PC-9 (cell line): ENCODE results near the gene RTL10. TPM values are rescaled to one million over a fixed set of nuclear protein-coding genes. Genes with fewer than 3 reads are reported as not detected.

ENCODE experiments used
- BruUV-seq: library from RNA; stranded (reverse); fragments of 400-500 nt; replicated peaks from 2 replicates; lab custom pipeline; 2021; lab: Mats Ljungman, UMichigan
- CTCF ChIA-PET: fragments of 300-600 bp; sonication (Branson Sonifier 250); formaldehyde crosslinking; loops from one replicate; lab custom pipeline; 2022; ENCODE audit warnings: antibody characterized with exemption; lab: Charles Lee
- POLR2A ChIA-PET: fragments of 300-600 bp; sonication (Branson Sonifier 250); formaldehyde crosslinking; loops from one replicate; lab custom pipeline; 2022; ENCODE audit warnings: antibody characterized with exemption; ENCODE audit not compliant: unreplicated experiment; lab: Charles Lee
- DNase-seq, 2 experiments: peaks; one replicate each; pipeline versions ENCODE4 v3.0.0 to v3.0.0-alpha.2; 2015 to 2022; ENCODE audit warnings: mixed read lengths in 1 of 2
- H2AFZ ChIP-seq: fragments of 200-600 bp; sonication (generic); 2 replicates; pipeline ENCODE4 v1.8.1; 2017; ENCODE audit warnings: antibody characterized with exemption
- H3F3A ChIP-seq: fragments of 200-600 bp; sonication (generic); 2 replicates; pipeline ENCODE4 v1.8.1; 2017; ENCODE audit warnings: antibody characterized with exemption, mild to moderate bottlenecking, low read depth; ENCODE audit not compliant: insufficient read depth
- H3K27ac ChIP-seq: fragments of 200-600 bp; sonication (generic); 2 replicates; pipeline ENCODE4 v1.6.1; 2016; ENCODE audit warnings: mixed run types
- H3K27me3 ChIP-seq: fragments of 200-600 bp; sonication (generic); 2 replicates; pipeline ENCODE4 v1.6.1; 2016; ENCODE audit warnings: low read depth, mixed run types; ENCODE audit not compliant: insufficient read depth
- H3K36me3 ChIP-seq: fragments of 200-600 bp; sonication (generic); 2 replicates; pipeline ENCODE4 v1.6.1; 2016; ENCODE audit warnings: low read depth, mixed run types
- H3K4me1 ChIP-seq: fragments of 200-600 bp; sonication (generic); replicated peaks from 2 replicates; pipeline ENCODE4 v1.6.1; 2016; ENCODE audit warnings: mixed run types; ENCODE audit not compliant: insufficient read depth
- H3K4me2 ChIP-seq: fragments of 200-600 bp; sonication (generic); 2 replicates; pipeline ENCODE4 v1.6.1; 2017; ENCODE audit warnings: mixed run types
- H3K4me3 ChIP-seq: fragments of 200-600 bp; sonication (generic); 2 replicates; pipeline ENCODE4 v1.6.1; 2016; ENCODE audit warnings: mixed run types
- H3K79me2 ChIP-seq: fragments of 200-600 bp; sonication (generic); 2 replicates; pipeline ENCODE4 v1.6.1; 2017; ENCODE audit warnings: low read depth, mixed run types
- H3K9me2 ChIP-seq: fragments of 200-600 bp; sonication (generic); 2 replicates; pipeline ENCODE4 v1.8.1; 2017; ENCODE audit warnings: mild to moderate bottlenecking; ENCODE audit not compliant: insufficient read depth
- H3K9me3 ChIP-seq: fragments of 200-600 bp; sonication (generic); 2 replicates; pipeline ENCODE4 v1.8.1; 2016; ENCODE audit warnings: low read depth; ENCODE audit not compliant: insufficient read depth
- H4K20me1 ChIP-seq: fragments of 200-600 bp; sonication (generic); 2 replicates; pipeline ENCODE4 v1.8.1; 2017; ENCODE audit not compliant: insufficient read depth
- EZH2 ChIP-seq: fragments of 200-600 bp; sonication (generic); IDR thresholded peaks from 2 replicates; pipeline ENCODE4 v1.8.0; 2017; ENCODE audit warnings: antibody characterized with exemption, low read depth
- intact Hi-C: fragments of 100-400 bp; cut with micrococcal nuclease; formaldehyde crosslinking; loops from one replicate; pipeline ENCODE4 v1.10.0; 2022; ENCODE audit not compliant: unreplicated experiment
- total RNA-seq: library from RNA; stranded (reverse); gene quantifications from 2 replicates; pipeline ENCODE4 v1.2.3, GENCODE V29; 2021
- TF ChIP-seq, protein P1 (sequence below): fragments of 200-600 bp; sonication (generic); conservative IDR thresholded peaks from 2 replicates; pipeline ENCODE4 v1.6.1; 2017; ENCODE audit warnings: mixed run types, antibody characterized with exemption, mild to moderate bottlenecking, moderate library complexity

The RTL10 gene
- total RNA-seq, 1 experiment from 2014 or later = 23.5 TPM

DNA sequence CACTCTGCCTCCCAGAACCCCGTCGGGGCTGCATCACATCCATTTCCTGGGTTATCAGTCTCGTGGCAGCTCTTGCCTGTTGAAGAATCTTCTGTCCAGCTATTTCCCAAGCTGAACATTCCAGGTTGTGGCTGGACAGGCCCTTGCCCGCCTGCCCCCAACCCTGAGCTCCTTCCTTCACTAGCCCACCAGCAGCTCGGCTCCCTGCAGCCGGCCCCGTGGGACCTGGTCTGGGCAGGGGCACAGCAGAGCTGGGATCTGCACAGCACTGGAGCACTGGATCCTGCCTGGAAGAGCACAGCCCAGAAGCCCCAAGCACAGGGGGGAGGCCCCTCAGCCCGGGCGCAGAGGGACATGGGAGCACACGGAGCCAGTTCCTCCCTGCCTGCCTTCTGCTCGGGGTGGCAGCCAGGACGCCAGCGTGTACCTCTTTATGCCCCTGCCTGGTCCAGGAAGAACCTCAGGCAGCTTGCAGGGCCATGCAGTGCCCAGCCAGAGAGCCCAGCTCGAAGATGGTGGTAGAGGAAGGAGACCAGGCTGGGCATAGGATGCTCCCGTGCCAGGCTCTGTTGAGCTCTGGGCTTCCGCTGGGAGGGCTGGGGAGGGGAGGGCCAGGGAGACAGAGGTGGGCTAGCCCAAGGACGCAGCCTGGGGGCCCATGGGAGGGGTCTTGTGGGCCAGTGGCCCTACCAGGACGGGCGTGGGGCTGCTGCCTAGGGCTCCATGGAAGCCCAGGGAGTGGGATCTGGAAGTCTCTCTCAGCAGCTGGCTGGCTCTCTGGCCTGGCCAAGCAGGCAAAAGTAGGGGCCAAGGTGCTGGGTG lies 16.6 kb upstream of the RTL10 start:
- Histone ChIP-seq H3K4me1 (no peaks in the 10 kb centered on the region), H3K4me3 (no peak overlapping the region), H4K20me1 (no peaks in the 10 kb centered on the region), H3K4me2 (no peak overlapping the region), H3K27ac (no peak overlapping the region), H3K27me3 (no peaks in the 10 kb centered on the region), H3K36me3 (no peaks in the 10 kb centered on the region), H3K9me3 (no peaks in the 10 kb centered on the region), H3K79me2 (no peaks in the 10 kb centered on the region), H3K9me2 (no peaks in the 10 kb centered on the region), H2AFZ (no peak overlapping the region), H3F3A (no peaks in the 10 kb centered on the region)
- intact Hi-C loops = no loop called here
- no peak for TF ChIP-seq EZH2
- TF ChIP-seq, protein P1, sequence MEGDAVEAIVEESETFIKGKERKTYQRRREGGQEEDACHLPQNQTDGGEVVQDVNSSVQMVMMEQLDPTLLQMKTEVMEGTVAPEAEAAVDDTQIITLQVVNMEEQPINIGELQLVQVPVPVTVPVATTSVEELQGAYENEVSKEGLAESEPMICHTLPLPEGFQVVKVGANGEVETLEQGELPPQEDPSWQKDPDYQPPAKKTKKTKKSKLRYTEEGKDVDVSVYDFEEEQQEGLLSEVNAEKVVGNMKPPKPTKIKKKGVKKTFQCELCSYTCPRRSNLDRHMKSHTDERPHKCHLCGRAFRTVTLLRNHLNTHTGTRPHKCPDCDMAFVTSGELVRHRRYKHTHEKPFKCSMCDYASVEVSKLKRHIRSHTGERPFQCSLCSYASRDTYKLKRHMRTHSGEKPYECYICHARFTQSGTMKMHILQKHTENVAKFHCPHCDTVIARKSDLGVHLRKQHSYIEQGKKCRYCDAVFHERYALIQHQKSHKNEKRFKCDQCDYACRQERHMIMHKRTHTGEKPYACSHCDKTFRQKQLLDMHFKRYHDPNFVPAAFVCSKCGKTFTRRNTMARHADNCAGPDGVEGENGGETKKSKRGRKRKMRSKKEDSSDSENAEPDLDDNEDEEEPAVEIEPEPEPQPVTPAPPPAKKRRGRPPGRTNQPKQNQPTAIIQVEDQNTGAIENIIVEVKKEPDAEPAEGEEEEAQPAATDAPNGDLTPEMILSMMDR = no peak
- ChIA-PET CTCF (interaction anchor here (0.5 kb wide), 1 partner anchor 42 kb away, joined by 3 read pairs; no protein-coding TSS in a partner anchor), POLR2A (no interaction called here)
- BruUV-seq = no TSS peak
- DNase-seq = no peak

DNA sequence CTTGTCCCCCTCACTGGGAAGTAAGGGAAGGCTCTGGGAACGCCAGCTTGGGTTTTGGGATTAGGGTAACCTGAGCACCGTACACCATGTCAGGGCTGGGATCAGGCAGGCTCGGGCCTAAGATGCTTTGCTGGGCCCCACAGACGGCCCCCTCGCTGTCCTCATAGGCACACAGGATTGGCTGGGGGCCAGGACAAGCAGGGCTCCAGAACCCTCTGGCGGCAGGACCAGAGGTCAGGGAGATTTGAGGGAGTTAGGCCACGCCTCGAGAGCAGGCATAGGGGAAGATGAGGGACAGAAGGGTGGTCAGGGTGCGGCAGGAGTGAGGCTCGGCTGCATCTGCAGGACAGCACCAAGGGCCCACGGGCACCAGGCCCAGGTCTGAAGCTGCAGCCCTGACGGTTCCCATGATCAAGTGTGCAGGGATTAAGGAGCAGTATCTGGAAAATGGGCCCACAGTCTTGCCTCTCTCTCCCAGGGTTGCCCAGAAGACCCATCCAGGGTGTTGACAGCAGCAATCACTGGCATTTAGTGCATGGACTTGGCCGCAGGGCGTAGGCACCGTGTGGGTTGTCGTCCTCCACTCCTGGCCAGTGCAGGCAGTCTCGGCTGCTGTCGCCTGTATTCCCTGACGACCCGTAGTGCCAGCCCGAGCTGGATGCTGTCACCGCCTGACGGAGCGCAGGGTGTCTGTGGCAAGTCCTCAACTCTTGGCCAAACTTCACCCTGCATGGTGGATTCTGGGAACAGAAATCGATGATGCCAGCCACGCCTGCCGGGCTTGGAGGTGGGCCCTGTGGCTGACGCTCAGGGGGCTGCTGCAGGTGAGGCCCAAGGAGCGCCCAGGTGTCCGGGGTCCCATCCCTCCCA lies 15.7 kb upstream of the RTL10 start:
- no peaks in the 10 kb centered on the region for H3K9me2 ChIP-seq
- intact Hi-C loops = no loop called here
- H3K79me2 ChIP-seq = no peaks in the 10 kb centered on the region
- H4K20me1 ChIP-seq = no peaks in the 10 kb centered on the region
- no peak overlapping the region for H3K4me3 ChIP-seq
- no peaks in the 10 kb centered on the region for H3F3A ChIP-seq
- CTCF ChIA-PET = no interaction called here
- no peaks in the 10 kb centered on the region for H3K27me3 ChIP-seq
- H3K4me2 ChIP-seq = no peak overlapping the region
- no peak for DNase-seq
- POLR2A ChIA-PET = no interaction called here
- no peak for TF ChIP-seq EZH2
- TF ChIP-seq, protein P1 = no peak
- no peaks in the 10 kb centered on the region for H3K9me3 ChIP-seq
- BruUV-seq = no TSS peak
- no peak overlapping the region for H3K27ac ChIP-seq
- no peaks in the 10 kb centered on the region for H3K36me3 ChIP-seq
- H3K4me1 ChIP-seq = no peaks in the 10 kb centered on the region
- H2AFZ ChIP-seq = no peak overlapping the region

DNA sequence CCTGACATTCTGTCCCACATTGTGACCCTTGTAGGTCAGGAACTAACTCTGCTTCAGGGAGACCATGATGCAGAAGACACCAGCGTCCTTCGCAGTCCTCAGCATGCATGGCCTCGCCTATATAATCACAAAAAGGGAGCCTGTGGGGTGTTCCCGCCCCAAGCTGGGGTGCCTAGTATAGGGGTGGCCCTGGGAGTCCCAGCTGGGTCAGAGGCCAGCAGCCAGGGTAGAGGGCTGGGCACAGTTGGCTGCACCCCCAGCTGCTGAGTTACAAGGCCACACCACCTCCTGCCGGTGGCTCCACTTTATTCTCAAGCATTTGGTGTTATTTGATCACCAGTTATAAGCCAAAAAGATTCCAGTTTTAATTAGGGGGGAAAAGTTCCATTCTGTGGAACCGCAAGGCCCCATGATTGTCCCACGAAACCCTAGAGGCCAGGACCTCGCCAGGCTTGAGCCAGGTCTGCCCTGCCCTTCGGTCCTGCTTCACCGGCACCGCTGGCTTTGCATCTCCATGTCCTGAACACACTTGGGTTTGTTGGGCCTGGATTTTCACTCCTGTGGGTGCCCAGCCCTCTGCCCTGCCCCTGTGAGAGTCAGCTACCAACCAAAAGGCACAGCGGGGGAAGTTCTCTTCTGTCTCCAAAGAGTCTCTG lies 15.0 kb upstream of the RTL10 start:
- H3K4me3 ChIP-seq = no peak overlapping the region

More for the DNA sequence above, 15.0 kb upstream of the RTL10 start:
- no peak for DNase-seq
- no peak overlapping the region for H3K27ac ChIP-seq
- H2AFZ ChIP-seq = no peak overlapping the region
- no peaks in the 10 kb centered on the region for H3K9me3 ChIP-seq
- no peaks in the 10 kb centered on the region for H3F3A ChIP-seq
- no TSS peak for BruUV-seq
- TF ChIP-seq, protein P1 = no peak
- no peaks in the 10 kb centered on the region for H3K27me3 ChIP-seq
- H3K4me2 ChIP-seq = no peak overlapping the region
- intact Hi-C loops = no loop called here
- no peaks in the 10 kb centered on the region for H3K36me3 ChIP-seq
- CTCF ChIA-PET = no interaction called here
- H3K79me2 ChIP-seq = no peaks in the 10 kb centered on the region
- no peaks in the 10 kb centered on the region for H3K4me1 ChIP-seq
- no peaks in the 10 kb centered on the region for H3K9me2 ChIP-seq
- no peaks in the 10 kb centered on the region for H4K20me1 ChIP-seq
- POLR2A ChIA-PET = no interaction called here
